ENCODE data around the gene NFIC.
A peak's percentile ranks its signal among the peaks of the same experiment; 100 is the strongest.
"Not testable (repeated sequence)": the region's sequence is repeated elsewhere in the genome, so short reads cannot be mapped to it uniquely, and the experiment has no call there.

The NFIC gene

DNA sequence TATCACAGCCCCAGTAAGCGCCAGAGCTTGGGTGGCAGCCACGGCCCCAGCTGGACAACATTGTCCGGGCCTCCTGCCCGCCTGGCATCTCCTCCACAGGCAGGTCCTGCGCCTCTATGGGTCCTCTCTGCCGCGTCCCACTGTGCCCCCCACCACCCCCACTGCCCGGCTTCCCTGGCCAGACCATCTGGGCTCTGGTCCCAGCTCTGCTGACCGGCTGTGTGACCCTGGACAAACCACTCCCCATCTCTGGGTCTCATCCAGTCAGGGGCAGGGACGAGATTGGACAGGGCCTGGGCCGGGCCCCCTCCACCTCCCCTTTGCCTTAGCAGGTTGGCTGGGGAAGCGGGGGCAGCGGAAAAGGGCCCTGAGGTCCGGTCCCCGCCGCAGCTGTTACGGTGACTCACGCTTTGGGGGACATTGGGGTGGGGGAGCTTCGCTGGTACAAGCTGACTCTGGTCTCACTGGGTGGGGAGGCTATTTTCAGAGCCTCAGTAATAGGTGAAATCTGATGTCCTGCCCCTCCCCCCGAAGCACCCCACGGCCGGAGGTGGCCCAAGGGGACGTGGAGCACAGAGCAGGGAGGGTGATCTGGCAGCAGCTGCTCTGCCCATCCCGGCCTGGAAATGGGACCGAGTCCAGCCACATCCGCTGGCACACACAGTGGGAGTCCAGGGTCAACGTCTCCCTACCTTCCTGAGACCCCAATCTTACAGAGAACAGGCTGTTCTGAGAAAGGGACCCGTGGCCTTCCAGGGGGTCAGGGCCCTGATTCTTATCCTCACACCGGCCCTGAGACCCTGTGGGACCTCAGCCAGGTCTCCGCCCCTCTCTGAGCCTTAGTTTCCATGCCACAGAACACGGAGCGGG, 9.1 kb downstream of the NFIC start:
- no peak for DNase-seq

DNA sequence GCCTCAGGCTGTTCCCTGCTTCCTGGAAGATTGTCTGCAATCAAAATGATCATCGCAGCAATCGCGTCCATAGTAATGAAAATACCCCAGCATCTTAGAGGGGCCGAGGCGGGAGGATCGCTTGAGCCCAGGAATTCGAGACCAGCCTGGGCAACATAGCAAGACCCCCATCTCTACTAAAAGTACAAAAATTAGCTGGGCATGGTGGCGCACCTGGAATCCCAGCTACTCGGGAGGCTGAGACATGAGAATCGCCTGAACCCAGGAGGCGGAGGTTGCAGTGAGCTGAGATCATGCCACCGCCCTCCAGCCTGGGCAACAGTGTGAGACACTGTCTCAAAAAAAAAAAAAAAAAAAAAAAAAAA, 9.7 kb downstream of the NFIC start:
- DNase-seq, result not testable (repeated sequence)

DNA sequence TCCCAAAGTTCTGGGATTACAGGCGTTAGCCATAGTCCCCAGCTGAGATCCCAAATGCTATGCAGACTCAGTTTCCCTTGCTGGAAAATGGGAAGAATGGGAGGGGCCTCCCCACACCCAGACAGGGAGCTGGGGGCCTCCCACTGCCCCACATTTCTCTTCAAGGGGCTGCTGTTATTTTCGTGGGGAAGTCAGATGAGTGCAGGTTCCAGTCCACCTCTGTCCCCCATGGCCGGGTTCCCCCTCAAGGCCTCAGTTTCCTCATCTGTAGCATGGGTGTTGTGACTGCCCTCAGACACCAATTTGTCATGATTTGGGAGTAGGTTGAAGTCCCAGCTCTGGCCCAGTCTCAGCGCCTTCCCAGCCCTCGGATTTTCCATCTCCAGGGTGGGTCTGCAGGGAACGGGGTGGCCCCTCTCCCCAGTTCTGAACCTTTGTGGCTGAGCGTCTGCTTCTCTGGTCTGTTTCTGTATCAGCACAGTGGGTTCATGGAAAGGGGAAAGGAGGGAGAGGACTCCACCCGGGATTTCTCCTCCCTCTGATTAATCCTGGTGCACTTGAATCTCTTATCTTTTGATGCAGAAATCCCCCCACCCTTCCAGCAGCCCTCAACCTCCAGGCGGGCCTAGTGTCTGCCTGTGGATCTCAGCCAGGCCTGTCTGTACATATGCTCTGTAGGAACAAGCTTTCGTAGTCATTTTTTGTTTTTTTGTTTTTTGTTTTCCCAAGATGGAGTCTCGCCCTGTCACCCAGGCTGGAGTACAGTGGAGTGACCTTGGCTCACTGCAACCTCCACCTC, 12.2 kb downstream of the NFIC start:
- no peak for DNase-seq

DNA sequence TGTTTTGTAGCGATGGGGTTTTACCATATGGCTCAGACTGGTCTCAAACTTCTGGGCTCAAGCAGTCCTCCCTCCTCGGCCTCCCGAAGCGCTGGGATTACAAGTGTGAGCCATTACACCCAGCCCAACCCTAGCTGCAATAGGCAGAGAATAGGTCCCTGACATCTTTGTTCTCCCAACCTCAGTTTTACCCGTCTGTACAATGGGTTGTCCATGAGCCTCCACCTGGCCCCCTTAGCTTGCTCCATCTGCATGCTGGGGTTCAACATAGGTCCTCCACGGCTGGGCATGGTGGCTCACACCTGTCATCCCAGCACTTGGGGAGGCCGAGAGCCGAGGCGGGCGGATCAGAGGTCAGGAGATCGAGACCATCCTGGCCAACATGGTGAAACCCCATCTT, 14.4 kb downstream of the NFIC start:
- DNase-seq, result no peak

DNA sequence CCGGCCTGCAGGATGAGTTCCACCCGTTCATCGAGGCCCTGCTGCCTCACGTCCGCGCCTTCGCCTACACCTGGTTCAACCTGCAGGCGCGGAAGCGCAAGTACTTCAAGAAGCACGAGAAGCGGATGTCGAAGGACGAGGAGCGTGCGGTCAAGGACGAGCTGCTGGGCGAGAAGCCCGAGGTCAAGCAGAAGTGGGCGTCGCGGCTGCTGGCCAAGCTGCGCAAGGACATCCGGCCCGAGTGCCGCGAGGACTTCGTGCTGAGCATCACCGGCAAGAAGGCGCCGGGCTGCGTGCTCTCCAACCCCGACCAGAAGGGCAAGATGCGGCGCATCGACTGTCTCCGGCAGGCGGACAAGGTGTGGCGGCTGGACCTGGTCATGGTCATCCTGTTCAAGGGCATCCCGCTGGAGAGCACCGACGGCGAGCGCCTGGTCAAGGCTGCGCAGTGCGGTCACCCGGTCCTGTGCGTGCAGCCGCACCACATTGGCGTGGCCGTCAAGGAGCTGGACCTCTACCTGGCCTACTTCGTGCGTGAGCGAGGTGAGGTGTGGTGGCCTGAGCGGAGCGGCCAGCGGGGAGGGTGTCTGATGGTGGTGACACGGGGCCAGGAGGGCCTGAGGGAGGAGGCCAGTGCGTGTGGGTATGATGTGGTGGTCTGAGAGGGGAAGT, 15.5 kb downstream of the NFIC start:
- DNase-seq, result no peak

DNA sequence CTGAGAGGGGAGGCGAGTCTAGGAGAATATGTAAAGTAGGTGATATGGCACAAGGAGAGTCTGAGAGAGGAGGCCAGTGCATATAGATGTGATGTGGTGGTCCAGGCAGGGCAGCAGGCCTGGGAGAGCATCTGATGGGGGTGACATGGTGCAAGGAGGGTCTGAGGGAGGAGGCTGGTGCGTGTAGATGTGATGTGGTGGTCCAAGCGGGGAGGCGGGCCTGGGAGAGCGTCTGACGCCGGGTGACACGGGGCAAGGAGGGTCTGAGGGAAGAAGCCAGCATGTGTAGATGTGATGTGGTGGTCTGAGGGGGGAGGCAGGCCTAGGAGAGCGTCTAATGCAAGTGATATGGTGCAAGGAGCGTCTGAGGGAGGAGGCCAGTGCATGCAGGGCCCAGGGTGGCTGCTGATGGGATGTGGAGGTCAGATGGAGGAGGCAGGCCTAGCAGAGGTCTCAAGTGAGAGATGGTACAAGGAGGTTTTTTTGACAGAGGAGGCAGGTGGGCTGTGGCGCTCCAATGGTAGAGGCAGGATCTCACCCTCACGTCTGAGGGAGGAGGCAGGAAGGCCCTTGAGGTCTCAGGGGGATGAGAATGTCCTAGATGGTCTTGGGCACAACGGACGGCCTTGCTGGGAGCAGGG, 16.2 kb downstream of the NFIC start:
- DNase-seq, result no peak

DNA sequence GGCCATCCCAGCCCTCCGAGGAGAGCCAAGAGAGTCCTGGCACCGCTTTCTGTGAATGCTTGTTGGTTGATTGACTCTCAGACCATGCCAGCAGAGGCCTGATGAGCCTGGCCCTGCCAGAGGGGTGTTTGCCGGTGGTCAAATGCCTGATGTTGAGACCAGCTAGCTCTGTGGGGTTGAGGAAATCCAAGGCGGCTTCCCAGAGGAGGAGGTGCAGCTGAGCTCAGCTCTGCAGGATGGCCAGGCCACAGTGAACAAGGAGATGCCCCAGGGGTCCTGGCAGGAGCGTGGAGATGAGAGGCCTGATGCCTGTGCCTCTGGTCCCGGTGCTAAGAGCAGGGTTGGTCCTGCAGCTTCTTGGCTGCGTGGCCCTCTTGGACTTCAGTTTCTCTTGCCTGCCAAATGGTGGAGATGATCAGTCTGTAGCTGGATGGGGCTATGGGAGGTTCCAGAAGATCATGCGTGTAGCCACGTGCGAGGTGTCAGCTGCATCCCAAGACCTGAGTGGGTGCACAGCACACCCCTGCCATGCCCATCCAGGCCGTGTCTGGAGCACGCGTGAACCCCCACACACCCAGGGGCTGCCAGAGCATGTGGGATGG, 16.8 kb downstream of the NFIC start:
- DNase-seq, result no peak

DNA sequence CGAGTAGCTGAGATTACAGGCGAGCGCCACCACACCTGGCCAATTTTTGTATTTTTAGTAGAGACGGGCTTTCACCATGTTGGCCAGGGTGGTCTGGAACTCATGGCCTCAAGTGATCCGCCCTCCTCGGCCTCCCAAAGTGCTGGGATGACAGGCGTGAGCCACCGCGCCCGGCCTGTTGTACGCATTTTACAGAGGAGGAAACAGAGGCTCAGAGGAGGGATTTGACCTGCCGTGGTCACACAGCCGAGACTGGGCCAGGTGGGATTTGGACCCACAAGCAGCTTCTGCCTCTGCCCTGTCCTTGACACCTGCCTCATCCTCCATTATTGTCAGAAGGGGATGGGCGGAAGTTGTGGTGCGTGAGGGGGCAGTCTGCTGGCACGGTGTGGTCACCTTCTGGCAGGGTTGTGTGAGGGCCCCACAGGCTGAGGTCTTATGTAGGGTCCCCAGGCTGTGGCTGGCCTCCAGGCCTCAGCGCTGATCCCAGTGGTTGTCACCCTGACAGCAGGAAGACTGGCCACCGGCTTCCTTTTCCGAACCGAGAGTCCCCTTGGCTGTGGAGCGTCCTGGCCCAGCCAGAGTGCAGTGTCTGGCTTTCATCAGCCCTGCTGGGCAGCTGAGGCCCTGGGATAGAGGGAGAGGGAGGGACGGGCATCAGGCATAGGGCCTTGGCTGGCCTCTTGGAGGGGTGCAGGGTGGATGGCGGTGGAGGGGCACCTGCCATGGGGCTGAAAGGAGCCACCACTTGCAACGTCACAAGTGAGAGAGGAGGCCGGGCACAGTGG, 20.3 kb downstream of the NFIC start:
- DNase-seq, result no peak

DNA sequence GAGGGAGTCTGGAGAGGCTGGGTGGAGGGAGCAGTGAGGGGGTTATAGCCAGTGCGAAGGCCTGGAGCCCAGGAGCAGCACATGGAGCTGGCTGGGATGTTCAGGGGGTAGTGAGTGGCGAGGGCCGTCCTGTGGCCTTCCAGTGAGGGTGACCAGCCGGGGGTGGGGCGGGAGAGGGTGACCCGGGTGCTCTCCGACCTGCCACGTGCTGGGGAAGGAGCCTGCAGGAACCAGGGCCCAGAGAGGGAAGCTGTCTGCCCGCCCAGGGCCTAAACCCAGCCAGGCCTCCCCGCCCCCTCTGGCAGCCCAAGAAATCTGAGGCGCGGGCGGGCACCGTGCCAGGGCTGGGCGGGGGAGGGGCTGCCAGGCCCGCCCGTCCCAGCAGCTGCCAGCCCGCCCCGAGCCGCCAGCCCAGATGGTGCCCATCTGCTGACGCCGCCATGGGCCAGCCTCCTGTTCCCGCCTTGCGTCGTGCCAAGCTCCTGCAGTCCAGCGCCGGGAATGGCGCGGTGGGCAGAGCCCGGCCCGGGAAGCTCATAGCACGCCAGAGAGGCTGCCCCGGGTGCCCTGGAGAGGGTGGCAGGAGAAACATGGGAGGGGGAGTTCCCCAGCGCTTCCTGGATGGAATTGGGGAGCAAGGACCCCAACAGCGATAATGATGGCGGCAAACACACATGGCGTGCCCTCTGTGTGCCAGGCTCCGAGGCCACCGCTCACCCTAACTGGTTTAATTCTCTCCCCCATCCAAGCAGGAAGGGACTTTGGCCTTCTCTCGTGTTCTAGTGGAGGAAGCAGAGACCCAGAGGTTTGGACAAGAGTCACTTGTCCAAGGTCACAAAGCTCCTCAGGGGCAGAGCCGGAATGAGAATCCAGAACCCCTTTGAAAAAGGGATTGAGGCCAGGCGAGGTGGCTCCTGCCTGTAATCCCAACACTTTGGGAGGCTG, 21.5 kb downstream of the NFIC start:
- peak; percentile 90 to 93 for DNase-seq

DNA sequence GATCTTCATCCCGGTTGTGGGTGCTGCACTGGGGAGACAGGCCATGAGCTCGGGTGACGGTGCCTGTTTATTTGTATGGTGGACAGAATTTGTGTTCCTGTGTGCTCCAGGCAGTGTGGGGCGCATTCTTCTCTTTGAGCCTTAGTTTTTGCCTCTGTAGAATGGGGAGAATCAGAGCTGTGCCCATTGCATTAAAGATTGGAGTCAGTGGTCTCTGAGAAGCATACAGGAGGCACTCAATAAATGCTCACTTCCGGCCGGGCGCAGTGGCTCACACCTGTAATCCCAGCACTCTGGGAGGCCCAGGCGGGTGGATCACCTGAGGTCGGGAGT, 23.0 kb downstream of the NFIC start:
- no peak for DNase-seq

DNA sequence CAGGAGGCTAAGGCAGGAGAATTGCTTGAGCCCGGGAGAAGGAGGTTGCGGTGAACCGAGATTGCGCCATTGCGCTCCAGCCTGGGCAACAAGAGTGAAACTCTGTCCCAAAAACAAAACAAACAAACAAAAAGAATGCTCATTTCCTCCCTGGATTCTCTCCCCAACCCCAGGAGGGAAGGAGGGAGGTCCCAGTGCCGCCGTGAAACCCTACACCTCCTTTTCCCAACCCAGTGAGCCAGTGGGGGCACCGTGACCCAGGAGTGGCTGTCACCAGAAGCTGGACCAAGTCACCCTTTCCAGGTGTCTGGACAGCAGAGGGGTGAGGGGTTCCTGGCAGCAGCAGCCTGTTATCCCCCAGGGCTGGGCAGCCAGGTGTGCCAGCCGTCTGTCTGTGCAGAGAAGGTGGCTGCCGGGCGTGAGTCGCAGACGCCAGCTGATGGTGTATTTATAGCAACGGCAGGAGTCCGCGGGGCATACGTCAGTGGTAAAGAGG, 23.5 kb downstream of the NFIC start:
- DNase-seq, result peak; percentile 77 to 85

DNA sequence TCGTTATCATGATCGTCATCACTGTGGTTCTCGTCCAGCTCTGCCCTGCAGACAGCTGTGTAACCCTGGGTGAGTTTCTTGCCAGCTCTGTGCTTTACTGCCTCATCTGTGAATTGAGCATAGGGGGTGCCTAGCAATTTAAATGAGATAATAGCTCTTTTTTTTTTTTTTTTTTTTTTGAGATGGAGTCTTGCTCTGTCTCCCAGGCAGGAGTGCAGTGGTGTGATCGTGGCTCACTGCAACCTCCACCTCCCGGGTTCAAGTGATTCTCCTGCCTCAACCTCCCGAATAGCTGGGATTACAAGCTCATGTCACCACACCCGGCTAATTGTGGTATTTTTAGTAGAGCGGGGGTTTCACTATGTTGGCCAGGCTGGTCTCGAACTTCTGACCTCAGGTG, 25.5 kb downstream of the NFIC start:
- not testable (repeated sequence) for DNase-seq

DNA sequence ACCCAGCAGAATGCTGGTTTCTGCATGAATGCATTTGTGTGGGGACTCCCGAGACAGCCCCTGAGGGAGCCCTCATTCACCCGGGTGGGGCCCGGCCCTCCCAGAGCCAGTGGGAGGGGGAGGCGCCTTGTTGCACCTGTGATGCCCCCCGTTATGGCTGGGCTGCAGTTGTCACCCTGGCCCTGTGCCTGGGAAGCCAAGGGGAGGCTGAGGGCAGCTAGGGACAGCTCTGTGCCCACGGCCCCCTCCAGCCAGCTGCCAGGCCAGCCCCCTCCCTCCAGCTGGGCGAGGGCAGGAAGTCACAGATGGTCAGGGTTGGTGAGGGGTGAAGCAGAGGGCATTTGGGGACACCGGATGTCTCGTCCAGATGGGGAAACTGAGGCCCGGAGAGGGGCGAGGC, 26.1 kb downstream of the NFIC start:
- no peak for DNase-seq

DNA sequence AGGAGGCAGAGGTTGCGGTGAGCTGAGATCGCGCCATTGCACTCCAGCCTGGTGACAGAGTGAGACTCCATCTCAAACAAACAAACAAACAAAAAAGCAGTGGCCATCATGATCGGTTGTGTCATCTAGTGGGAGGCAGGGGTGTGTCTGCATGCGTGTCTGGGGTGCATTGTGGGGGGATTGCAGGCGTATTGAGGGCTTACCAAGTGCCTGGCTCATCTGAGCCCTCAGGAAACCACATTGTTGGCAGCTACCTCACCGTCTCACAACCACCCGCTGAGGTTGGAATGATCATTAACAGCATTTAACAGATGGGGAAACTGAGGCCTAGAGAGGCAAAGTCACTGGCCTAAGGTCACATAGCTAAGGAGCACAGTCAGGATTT, 30.5 kb downstream of the NFIC start:
- no peak for DNase-seq

DNA sequence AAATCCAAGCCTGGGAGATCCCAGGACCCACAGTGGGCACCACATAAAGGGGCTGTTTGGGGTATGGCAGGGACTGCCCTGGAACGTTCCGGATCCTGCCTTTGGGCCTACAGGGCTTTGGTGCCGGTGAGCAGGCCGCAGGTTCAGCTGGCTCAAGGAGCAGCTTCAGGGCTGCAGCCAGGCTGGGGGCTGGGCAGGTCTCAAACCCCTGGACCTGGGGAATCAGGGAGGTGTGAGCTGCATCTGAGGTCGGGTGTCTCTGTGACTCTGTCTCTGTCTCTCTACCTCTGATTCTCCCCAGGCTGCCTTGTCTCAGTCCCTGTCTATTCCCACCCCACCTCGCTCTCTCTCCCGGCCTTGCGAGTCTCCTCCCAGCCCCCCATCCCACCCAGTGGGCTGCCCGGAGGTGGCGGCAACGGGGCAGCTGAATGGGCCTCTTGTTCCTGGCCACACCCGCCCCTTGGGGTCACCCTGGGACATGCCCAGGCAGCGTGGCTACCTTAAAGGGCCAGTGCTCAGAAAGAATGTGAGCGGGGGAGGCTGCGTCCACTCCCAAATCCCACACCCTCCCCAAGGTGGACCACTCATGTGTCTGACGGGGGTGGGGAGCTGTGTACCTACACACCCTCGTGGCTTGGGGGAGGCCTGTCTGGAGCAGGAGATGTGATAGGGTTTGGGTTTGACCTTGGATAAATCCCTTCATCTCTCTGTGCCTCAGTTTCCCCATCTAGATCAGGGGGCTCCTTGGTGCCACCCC, 31.1 kb downstream of the NFIC start:
- DNase-seq, result no peak

DNA sequence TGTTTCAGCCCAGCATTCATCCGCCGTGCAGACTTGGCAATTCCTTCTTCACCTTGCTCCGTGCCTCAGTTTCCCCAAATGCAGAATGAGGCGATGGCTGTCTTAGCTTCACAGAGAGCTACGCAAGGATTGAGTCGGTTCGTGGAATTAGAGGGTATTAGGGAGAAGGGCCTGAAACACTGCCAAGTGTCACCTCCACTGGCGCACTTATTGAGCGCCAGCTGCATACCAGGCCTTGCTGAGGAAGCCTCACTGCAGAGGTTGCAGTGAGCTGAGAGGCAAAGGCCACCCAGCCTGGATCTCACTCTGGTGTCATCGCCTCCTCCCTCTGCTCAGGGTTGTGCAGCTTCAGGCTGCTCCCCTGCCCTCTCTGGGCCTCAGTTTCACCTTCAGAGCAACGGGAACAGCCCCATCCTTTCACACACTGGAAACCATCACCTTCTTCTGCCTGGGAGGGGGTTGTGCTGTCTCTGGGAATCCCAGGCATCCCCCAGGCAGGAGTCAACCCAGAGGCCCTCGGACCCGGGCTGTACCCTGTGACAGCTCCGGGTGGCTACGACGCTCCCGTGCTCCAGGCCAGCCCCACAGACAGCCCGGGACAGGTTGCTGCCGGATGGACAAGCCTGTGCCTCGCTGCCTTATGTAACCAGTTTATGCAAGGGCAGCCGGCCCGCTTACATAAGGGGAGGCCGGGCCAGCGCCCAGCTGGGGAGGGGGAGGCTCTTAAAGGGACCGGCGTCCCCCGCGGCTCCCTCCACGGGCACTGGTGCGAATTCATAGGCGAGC, 31.9 kb downstream of the NFIC start:
- DNase-seq, result no peak

DNA sequence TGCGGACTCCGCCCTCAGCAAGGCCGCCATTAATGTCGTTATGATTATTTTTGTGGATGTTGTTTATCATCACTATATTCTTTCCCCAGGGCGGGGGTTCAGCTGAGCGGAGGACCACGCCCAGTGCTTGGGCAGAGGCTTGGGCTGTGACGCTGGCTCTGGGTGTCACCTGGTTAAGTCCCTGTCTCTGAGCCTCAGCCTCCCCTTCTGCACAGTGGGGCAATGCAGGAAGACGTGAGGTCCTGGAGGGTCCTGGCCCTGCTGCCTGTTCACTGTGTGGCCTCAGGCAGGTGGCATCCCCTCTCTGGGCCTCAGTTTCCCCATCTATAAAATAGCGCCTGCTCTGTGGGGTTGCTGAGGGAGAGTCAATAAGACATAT, 32.5 kb downstream of the NFIC start:
- no peak for DNase-seq

DNA sequence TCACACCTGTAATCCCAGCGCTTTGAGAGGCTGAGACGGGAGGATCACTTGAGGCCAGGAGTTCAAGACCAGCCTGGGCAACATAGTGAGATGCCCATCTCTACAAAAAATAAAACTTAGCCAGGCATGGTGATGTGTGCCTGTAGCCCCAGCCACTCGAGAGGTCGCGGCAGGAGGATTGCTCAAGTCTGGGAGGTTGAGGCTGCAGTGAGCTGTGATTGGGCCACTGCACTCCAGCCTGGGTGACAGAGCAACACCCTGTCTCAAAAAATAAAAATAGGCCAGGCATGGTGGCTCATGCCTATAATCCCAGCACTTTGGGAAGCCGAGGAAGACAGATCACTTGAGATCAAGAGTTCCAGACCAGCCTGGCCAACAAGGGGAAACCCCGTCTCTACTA, 32.9 kb downstream of the NFIC start:
- DNase-seq, result not testable (repeated sequence)

Data from NCI-H2081 (cell line).